Liver (tissue), 9 donors: ENCODE data around the gene SUCLG2. TPM values are rescaled to one million over a fixed set of nuclear protein-coding genes. Genes with fewer than 3 reads are reported as not detected.

Experiments used
- DNase-seq: peaks from one replicate; pipeline ENCODE4 v3.0.0-alpha.2; 2017; ENCODE audit warnings: low spot score
- H3K27ac ChIP-seq, 2 donors: one replicate each; pipeline ENCODE4 v1.7.0; 2013; ENCODE audit warnings: inconsistent platforms in 2 of 2, low read length in 2 of 2, control low read depth in 1 of 2, low read depth in 1 of 2, mild to moderate bottlenecking in 1 of 2
- H3K27me3 ChIP-seq, 4 donors: one replicate each; pipeline versions ENCODE4 v1.6.1 to v1.7.0; 2013; ENCODE audit warnings: low read length in 3 of 4, inconsistent platforms in 1 of 4, mild to moderate bottlenecking in 1 of 4, moderate library complexity in 1 of 4; ENCODE audit not compliant: control insufficient read depth in 4 of 4, insufficient read depth in 4 of 4
- H3K36me3 ChIP-seq, 4 donors: one replicate each; pipeline versions ENCODE4 v1.6.1 to v1.7.0; 2013; ENCODE audit warnings: low read length in 3 of 4, mild to moderate bottlenecking in 3 of 4, low read depth in 1 of 4, moderate library complexity in 1 of 4; ENCODE audit not compliant: control insufficient read depth in 4 of 4, insufficient read depth in 3 of 4
- H3K4me1 ChIP-seq, 4 donors: one replicate each; pipeline versions ENCODE4 v1.6.1 to v1.7.0; 2013; ENCODE audit warnings: low read length in 3 of 4, mild to moderate bottlenecking in 3 of 4, moderate library complexity in 1 of 4; ENCODE audit not compliant: control insufficient read depth in 4 of 4, insufficient read depth in 4 of 4
- H3K4me3 ChIP-seq, 3 donors: one replicate each; pipeline versions ENCODE4 v1.6.1 to v1.7.0; 2013; ENCODE audit warnings: low read length in 3 of 3, control low read depth in 1 of 3, low read depth in 1 of 3, mild to moderate bottlenecking in 1 of 3
- H3K9ac ChIP-seq, 2 donors: one replicate each; pipeline ENCODE4 v1.7.0; 2013; ENCODE audit warnings: low read length in 2 of 2, mild to moderate bottlenecking in 2 of 2, moderate library complexity in 2 of 2, control low read depth in 1 of 2, low read depth in 1 of 2
- H3K9me3 ChIP-seq, 4 donors: one replicate each; pipeline versions ENCODE4 v1.6.1 to v1.7.0; 2013; ENCODE audit warnings: low read length in 3 of 4; ENCODE audit not compliant: control insufficient read depth in 4 of 4
- ATF3 ChIP-seq: IDR thresholded peaks from 2 replicates; pipeline ENCODE4 v1.6.1; 2016; ENCODE audit warnings: antibody characterized with exemption
- CTCF ChIP-seq: fragments of 150-350 bp; IDR thresholded peaks from 2 replicates; pipeline ENCODE4 v1.5.1; 2017; ENCODE audit warnings: improper control_type of control experiment, low read depth, low read length; ENCODE audit not compliant: missing input control
- EGR1 ChIP-seq, 2 donors: IDR thresholded peaks; 2 replicates each; pipeline ENCODE4 v1.6.1; 2016 to 2018; ENCODE audit warnings: antibody characterized with exemption in 2 of 2, low read depth in 2 of 2
- FOXA1 ChIP-seq: IDR thresholded peaks from 2 replicates; pipeline ENCODE4 v1.6.1; 2016; ENCODE audit warnings: antibody characterized with exemption
- HNF4A ChIP-seq, 2 donors: conservative IDR thresholded peaks; 2 replicates each; pipeline ENCODE4 v1.6.1; 2016; ENCODE audit warnings: antibody characterized with exemption in 2 of 2, mild to moderate bottlenecking in 2 of 2
- HNF4G ChIP-seq: IDR thresholded peaks from 2 replicates; pipeline ENCODE4 v1.6.1; 2016; ENCODE audit warnings: antibody characterized with exemption
- JUND ChIP-seq, 2 donors: IDR thresholded peaks; 2 replicates each; pipeline ENCODE4 v1.6.1; 2016; ENCODE audit warnings: antibody characterized with exemption in 2 of 2
- MAX ChIP-seq: IDR thresholded peaks from 2 replicates; pipeline ENCODE4 v1.6.1; 2016; ENCODE audit warnings: antibody characterized with exemption
- NR2F2 ChIP-seq: IDR thresholded peaks from 2 replicates; pipeline ENCODE4 v1.6.1; 2016; ENCODE audit warnings: antibody characterized with exemption
- RAD21 ChIP-seq, 2 donors: IDR thresholded peaks; 2 replicates each; pipeline ENCODE4 v1.6.1; 2016; ENCODE audit warnings: antibody characterized with exemption in 2 of 2, mild to moderate bottlenecking in 2 of 2
- RXRA ChIP-seq, 2 donors: IDR thresholded peaks; 2 replicates each; pipeline ENCODE4 v1.6.1; 2017 to 2018; ENCODE audit warnings: antibody characterized with exemption in 2 of 2, mild to moderate bottlenecking in 1 of 2
- SP1 ChIP-seq: IDR thresholded peaks from 2 replicates; pipeline ENCODE4 v1.6.1; 2018; ENCODE audit warnings: antibody characterized with exemption, mild to moderate bottlenecking
- TAF1 ChIP-seq: conservative IDR thresholded peaks from 2 replicates; pipeline ENCODE4 v1.6.1; 2016; ENCODE audit warnings: antibody characterized with exemption, mild to moderate bottlenecking
- YY1 ChIP-seq: IDR thresholded peaks from 2 replicates; pipeline ENCODE4 v1.6.1; 2016; ENCODE audit warnings: antibody characterized with exemption, mild to moderate bottlenecking
- WGBS: extraction: QIAGEN DNeasy Blood & Tissue Kit; methylation state at CpG from one replicate; pipeline ENCODE4 v1.1.7; 2013; 5-methylcytosine and 5-hydroxymethylcytosine counted together
- polyA plus RNA-seq, 2 donors: library from polyadenylated mRNA; stranded (reverse) in 1 of 2; unstranded in 1 of 2; fragments of 200-250 nt in 1 of 2; fragments of >200 nt in 1 of 2; fragmentation: Nextera tagmentation in 1 of 2; extraction: Ambion mirVana in 1 of 2; gene quantifications; one replicate each; pipeline versions ENCODE4 v1.2.1 to v1.2.3, GENCODE V29; 2013 to 2015
- total RNA-seq, 2 donors: library from RNA; depleted of rRNA; stranded (reverse); fragments of >200 nt; gene quantifications; one replicate each; pipeline ENCODE4 v1.2.3, GENCODE V29; 2014
- TF ChIP-seq, protein P1 (sequence below): IDR thresholded peaks from 2 replicates; pipeline ENCODE4 v1.6.1; 2016; ENCODE audit warnings: antibody characterized with exemption, mild to moderate bottlenecking
- TF ChIP-seq, protein P2 (sequence below): IDR thresholded peaks from 2 replicates; pipeline ENCODE4 v1.6.1; 2016; ENCODE audit warnings: antibody characterized with exemption
- donor health status: healthy.
- donor health status: healthy.
- donor health status: healthy.
- donor health status: healthy.
- donor health status: healthy.

Gene SUCLG2
- total and polyA plus RNA-seq, 4 donors = 45.3 to 114 (median 92.8) TPM

DNA sequence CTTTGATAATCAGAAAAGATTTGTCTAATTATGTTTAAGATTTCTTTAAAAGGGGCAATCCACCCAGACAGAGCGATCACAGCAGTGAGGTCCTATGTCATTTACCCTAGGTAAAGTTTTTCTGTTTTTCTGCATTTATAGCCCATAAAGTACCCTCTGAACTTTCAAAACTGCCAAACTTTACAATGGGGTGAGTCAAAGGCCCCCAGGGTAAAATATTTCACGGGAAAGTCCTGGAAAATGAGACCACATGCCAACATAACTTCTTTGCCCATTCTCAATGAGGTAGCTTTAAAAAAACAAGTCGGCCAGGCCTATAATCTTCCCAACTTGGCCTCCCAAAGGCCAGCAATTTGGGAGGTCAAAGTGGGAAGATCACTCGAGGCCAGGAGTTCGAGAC, 53.0 kb downstream of the SUCLG2 start:
- 88% methylated on average over 5 of the region's 5 CpGs for WGBS
- Histone ChIP-seq H3K9ac (no peak overlapping the region), H3K36me3 (peaks cover 0 to 12% (median 8%) of the 10 kb centered on the region in 4 donors), H3K27ac (no peak overlapping the region), H3K27me3 (no peaks in the 10 kb centered on the region), H3K4me1 (no peaks in the 10 kb centered on the region), H3K9me3 (no peaks in the 10 kb centered on the region), H3K4me3 (no peak overlapping the region)
- TF ChIP-seq EGR1 (IDR thresholded peaks at IDR 0.05; ENCODE audit: low read depth in 2 of 2) = no peak
- no peak for TF ChIP-seq FOXA1
- TF ChIP-seq, protein P1, sequence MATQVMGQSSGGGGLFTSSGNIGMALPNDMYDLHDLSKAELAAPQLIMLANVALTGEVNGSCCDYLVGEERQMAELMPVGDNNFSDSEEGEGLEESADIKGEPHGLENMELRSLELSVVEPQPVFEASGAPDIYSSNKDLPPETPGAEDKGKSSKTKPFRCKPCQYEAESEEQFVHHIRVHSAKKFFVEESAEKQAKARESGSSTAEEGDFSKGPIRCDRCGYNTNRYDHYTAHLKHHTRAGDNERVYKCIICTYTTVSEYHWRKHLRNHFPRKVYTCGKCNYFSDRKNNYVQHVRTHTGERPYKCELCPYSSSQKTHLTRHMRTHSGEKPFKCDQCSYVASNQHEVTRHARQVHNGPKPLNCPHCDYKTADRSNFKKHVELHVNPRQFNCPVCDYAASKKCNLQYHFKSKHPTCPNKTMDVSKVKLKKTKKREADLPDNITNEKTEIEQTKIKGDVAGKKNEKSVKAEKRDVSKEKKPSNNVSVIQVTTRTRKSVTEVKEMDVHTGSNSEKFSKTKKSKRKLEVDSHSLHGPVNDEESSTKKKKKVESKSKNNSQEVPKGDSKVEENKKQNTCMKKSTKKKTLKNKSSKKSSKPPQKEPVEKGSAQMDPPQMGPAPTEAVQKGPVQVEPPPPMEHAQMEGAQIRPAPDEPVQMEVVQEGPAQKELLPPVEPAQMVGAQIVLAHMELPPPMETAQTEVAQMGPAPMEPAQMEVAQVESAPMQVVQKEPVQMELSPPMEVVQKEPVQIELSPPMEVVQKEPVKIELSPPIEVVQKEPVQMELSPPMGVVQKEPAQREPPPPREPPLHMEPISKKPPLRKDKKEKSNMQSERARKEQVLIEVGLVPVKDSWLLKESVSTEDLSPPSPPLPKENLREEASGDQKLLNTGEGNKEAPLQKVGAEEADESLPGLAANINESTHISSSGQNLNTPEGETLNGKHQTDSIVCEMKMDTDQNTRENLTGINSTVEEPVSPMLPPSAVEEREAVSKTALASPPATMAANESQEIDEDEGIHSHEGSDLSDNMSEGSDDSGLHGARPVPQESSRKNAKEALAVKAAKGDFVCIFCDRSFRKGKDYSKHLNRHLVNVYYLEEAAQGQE = no peak
- TF ChIP-seq CTCF = no peak
- no peak for TF ChIP-seq MAX
- no peak for TF ChIP-seq RXRA (IDR thresholded peaks at IDR 0.05)
- TF ChIP-seq HNF4G = no peak
- no peak for TF ChIP-seq TAF1
- no peak for TF ChIP-seq ATF3
- no peak for TF ChIP-seq NR2F2
- DNase-seq = no peak

DNA sequence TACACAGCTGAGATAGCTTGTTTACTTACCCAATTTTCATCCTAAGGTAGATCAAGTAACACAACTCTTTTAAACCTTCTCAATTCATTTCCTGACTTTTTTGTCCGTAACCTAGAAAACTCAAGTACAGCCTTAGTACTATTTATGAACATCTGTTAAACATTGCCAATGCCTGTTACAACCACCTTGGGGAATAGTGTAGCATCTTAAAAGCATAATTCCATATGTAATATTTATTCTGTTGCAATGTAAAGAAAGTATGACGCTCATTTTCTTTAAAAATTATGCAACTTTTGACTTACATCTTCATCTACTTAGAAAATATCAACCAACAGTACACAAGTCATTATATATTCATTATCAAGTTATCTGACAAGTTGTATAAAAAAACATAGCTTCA, 54.6 kb downstream of the SUCLG2 start:
- Histone ChIP-seq H3K36me3 (peaks cover 0 to 7% (median 1%) of the 10 kb centered on the region in 4 donors), H3K4me1 (peaks cover 0 to 6% (median 3%) of the 10 kb centered on the region in 4 donors), H3K27me3 (no peaks in the 10 kb centered on the region), H3K27ac (no peak overlapping the region), H3K4me3 (no peak overlapping the region), H3K9ac (no peak overlapping the region), H3K9me3 (no peaks in the 10 kb centered on the region)
- no peak for DNase-seq
- WGBS = 97% methylated on average over 2 of the region's 2 CpGs
- TF ChIP-seq CTCF = no peak
- TF ChIP-seq RXRA (IDR thresholded peaks at IDR 0.05) = no peak
- TF ChIP-seq MAX = no peak
- TF ChIP-seq RAD21 (IDR thresholded peaks at IDR 0.05) = no peak
- TF ChIP-seq, protein P1 = no peak
- TF ChIP-seq NR2F2 = no peak
- TF ChIP-seq SP1 = no peak
- TF ChIP-seq ATF3 = no peak
- no peak for TF ChIP-seq TAF1
- no peak for TF ChIP-seq FOXA1
- TF ChIP-seq HNF4A (conservative IDR thresholded peaks at IDR 0.05) = no peak
- TF ChIP-seq JUND (IDR thresholded peaks at IDR 0.05) = no peak
- no peak for TF ChIP-seq HNF4G
- no peak for TF ChIP-seq EGR1 (IDR thresholded peaks at IDR 0.05; ENCODE audit: low read depth in 2 of 2)
- TF ChIP-seq, protein P2, sequence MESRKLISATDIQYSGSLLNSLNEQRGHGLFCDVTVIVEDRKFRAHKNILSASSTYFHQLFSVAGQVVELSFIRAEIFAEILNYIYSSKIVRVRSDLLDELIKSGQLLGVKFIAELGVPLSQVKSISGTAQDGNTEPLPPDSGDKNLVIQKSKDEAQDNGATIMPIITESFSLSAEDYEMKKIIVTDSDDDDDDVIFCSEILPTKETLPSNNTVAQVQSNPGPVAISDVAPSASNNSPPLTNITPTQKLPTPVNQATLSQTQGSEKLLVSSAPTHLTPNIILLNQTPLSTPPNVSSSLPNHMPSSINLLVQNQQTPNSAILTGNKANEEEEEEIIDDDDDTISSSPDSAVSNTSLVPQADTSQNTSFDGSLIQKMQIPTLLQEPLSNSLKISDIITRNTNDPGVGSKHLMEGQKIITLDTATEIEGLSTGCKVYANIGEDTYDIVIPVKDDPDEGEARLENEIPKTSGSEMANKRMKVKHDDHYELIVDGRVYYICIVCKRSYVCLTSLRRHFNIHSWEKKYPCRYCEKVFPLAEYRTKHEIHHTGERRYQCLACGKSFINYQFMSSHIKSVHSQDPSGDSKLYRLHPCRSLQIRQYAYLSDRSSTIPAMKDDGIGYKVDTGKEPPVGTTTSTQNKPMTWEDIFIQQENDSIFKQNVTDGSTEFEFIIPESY = no peak
- no peak for TF ChIP-seq YY1
